HepG2 (cell line): ENCODE data around the gene HS3ST3A1. TPM values are rescaled to one million over a fixed set of nuclear protein-coding genes. Genes with fewer than 3 reads are reported as not detected.

Experiments used
- ATAC-seq: fragments of 200-7000 bp; cut with Tn5 transposase; 3 replicates; pipeline ENCODE4 v1.9.1; 2020; ENCODE audit warnings: mild to moderate bottlenecking, moderate library complexity
- BruUV-seq: library from RNA; stranded (reverse); fragments of 400-500 nt; replicated peaks from 2 replicates; lab custom pipeline; 2021; lab: Mats Ljungman, UMichigan
- CTCF ChIA-PET: fragments of 300-600 bp; formaldehyde crosslinking; extraction: SDS; loops from one replicate; lab custom pipeline; 2021; ENCODE audit warnings: low total read pairs, inconsistent platforms, low intra/inter-chr PET ratio; lab: Yijun Ruan, JAX
- POLR2A ChIA-PET: fragments of 350-600 bp; sonication (Branson Sonifier 250); formaldehyde crosslinking; loops from one replicate; lab custom pipeline; 2020; ENCODE audit warnings: antibody characterized with exemption, inconsistent platforms; lab: Yijun Ruan, JAX
- DNase-seq: peaks from one replicate; pipeline ENCODE4 v3.0.0-alpha.2; 2015; ENCODE audit warnings: low spot score
- FAIRE-seq: peaks from 3 replicates; lab custom pipeline; 2011; peaks lifted over from hg19 to GRCh38; lab: Jason Lieb, UNC
- H2AFZ ChIP-seq: one replicate; pipeline ENCODE4 v1.6.1; 2011; ENCODE audit warnings: low read length, inconsistent platforms
- H3K27ac ChIP-seq: fragments of 300-600 bp; 3 replicates; pipeline ENCODE4 v1.8.0; 2011; ENCODE audit warnings: mixed run types, mild to moderate bottlenecking, mixed read lengths, low read length, inconsistent platforms; ENCODE audit not compliant: insufficient read depth; ENCODE audit errors: extremely low read length
- H3K27me3 ChIP-seq, 2 experiments: fragments of 200-600 bp in 1 of 2; 2 replicates in 1 of 2; 3 replicates in 1 of 2; pipeline versions ENCODE4 v1.6.0 to v1.8.0; 2011; ENCODE audit warnings: low read length in 2 of 2, mild to moderate bottlenecking in 2 of 2, moderate library complexity in 2 of 2, inconsistent platforms in 1 of 2; ENCODE audit not compliant: insufficient read depth in 2 of 2, control insufficient read depth in 1 of 2
- H3K36me3 ChIP-seq, 2 experiments: fragments of 200-600 bp in 1 of 2; replicated peaks in 1 of 2; 2 replicates in 1 of 2; 3 replicates in 1 of 2; pipeline versions ENCODE4 v1.5.1 to v1.8.0; 2011; ENCODE audit warnings: low read length in 2 of 2, inconsistent platforms in 1 of 2; ENCODE audit not compliant: insufficient read depth in 2 of 2, control insufficient read depth in 1 of 2
- H3K4me1 ChIP-seq: 2 replicates; pipeline ENCODE4 v1.5.1; 2012; ENCODE audit warnings: low read length, inconsistent platforms; ENCODE audit not compliant: insufficient read depth
- H3K4me2 ChIP-seq: 2 replicates; pipeline ENCODE4 v1.6.0; 2011; ENCODE audit warnings: low read depth, low read length, inconsistent platforms
- H3K4me3 ChIP-seq, 3 experiments: fragments of 200-600 bp in 1 of 3; sonication (generic), shearing (Covaris generic) in 1 of 3; replicated peaks in 1 of 3; 2 replicates each; pipeline ENCODE4 v1.5.1; 2011 to 2016; ENCODE audit warnings: low read length in 3 of 3, inconsistent platforms in 2 of 3, low read depth in 2 of 3, mild to moderate bottlenecking in 2 of 3, control low read depth in 1 of 3, mixed read lengths in 1 of 3; ENCODE audit not compliant: insufficient read depth in 1 of 3
- H3K79me2 ChIP-seq: one replicate; pipeline ENCODE4 v1.6.1; 2011; ENCODE audit warnings: low read length, inconsistent platforms; ENCODE audit not compliant: insufficient read depth
- H3K9ac ChIP-seq: 2 replicates; pipeline ENCODE4 v1.6.0; 2011; ENCODE audit warnings: mild to moderate bottlenecking, low read depth, low read length, inconsistent platforms; ENCODE audit not compliant: insufficient read depth
- H3K9me3 ChIP-seq: 2 replicates; pipeline ENCODE4 v1.5.1; 2012; ENCODE audit warnings: mild to moderate bottlenecking, low read length
- H4K20me1 ChIP-seq: 2 replicates; pipeline ENCODE4 v1.6.0; 2011; ENCODE audit warnings: inconsistent platforms, mild to moderate bottlenecking, low read length, moderate library complexity; ENCODE audit not compliant: insufficient read depth
- CREB1 ChIP-seq, 2 experiments: fragments of 450-650 bp in 1 of 2; IDR thresholded peaks; 2 replicates each; pipeline ENCODE4 v1.6.1; 2016 to 2017; ENCODE audit warnings: control low read depth in 1 of 2, mild to moderate bottlenecking in 1 of 2, missing compliant biosample characterization in 1 of 2, missing genetic modification characterization in 1 of 2
- GATA4 ChIP-seq: sonication (generic); IDR thresholded peaks from 2 replicates; pipeline ENCODE4 v1.6.1; 2016; ENCODE audit warnings: antibody characterized with exemption, low read depth, borderline replicate concordance
- NFE2L1 ChIP-seq: sonication (generic); formaldehyde crosslinking; IDR thresholded peaks from 2 replicates; pipeline ENCODE4 v1.4.0; 2020; ENCODE audit warnings: missing genetic modification reagents, mild to moderate bottlenecking, borderline replicate concordance
- PHF21A ChIP-seq: sonication (generic); formaldehyde crosslinking; IDR thresholded peaks from 2 replicates; pipeline ENCODE4 v1.5.0; 2020; ENCODE audit warnings: mild to moderate bottlenecking, missing genetic modification reagents
- WGBS: methylation state at CpG from one replicate; pipeline ENCODE4 v1.1.6; 2017; ENCODE audit warnings: low lambda C conversion rate; 5-methylcytosine and 5-hydroxymethylcytosine counted together
- in situ Hi-C: cut with HindIII; loops from 2 replicates; pipeline ENCODE4 v1.10.0; 2017; ENCODE audit warnings: low pct_unique_long_range_greater_than_20kb; ENCODE audit not compliant: extremely low pct_ligation_motif_present
- intact Hi-C: fragments of 100-400 bp; cut with micrococcal nuclease; formaldehyde crosslinking; loops from one replicate; pipeline ENCODE4 v1.10.0; 2022; ENCODE audit not compliant: unreplicated experiment
- polyA plus RNA-seq, 8 experiments: library from polyadenylated mRNA; depleted of rRNA in 3 of 8; stranded (reverse) in 7 of 8; unstranded in 1 of 8; fragments of >200 nt; fragmentation: Illumina TruSeq in 4 of 8; extraction: Trizol in 4 of 8; gene quantifications; 2 replicates each; pipeline versions ENCODE4 v1.2.1 to v1.2.3, GENCODE V29; 2011 to 2016; ENCODE audit warnings: low read depth in 4 of 8, missing spikeins in 1 of 8, mixed read lengths in 1 of 8; ENCODE audit not compliant: insufficient read depth in 1 of 8
- total RNA-seq, 5 experiments: library from RNA; depleted of rRNA; stranded (reverse); fragments of >200 nt; fragmentation: Illumina TruSeq; extraction: Trizol; gene quantifications; 2 replicates each; pipeline ENCODE4 v1.2.3, GENCODE V29; 2016; ENCODE audit warnings: low read depth in 1 of 5
- TF ChIP-seq, protein P1 (sequence below): sonication (generic); formaldehyde crosslinking; IDR thresholded peaks from 2 replicates; pipeline ENCODE4 v1.4.0; 2020; ENCODE audit warnings: missing genetic modification reagents, mild to moderate bottlenecking, borderline replicate concordance

Gene HS3ST3A1
- total and polyA plus RNA-seq, 2 of the 13 experiments (the other 11 are each of a cell fraction or from before 2014, with no cell fraction given): 1.3 to 3.5 TPM

DNA sequence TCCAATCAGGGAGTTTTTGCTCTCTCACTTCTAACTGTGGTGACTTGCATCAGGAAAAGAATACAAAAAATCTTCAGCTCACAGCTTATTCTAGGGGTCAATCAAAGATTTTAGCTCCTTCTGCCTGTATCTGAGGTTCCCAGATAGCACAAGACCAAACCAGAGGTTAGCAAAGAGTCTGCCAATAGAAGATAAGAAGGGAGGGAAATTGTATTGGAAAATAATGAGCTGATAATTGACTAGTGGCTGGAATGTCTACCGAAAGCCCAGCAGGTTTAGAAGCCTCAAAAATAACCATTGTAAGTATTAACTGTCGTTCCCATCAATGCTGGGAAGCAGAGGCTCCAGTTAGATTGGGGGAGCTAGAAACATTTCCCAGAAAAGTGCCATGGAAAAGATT is 26.3 kb downstream of the HS3ST3A1 start:
- Histone ChIP-seq H3K4me2 (no peak overlapping the region), H2AFZ (no peak overlapping the region), H3K36me3 (no peaks in the 10 kb centered on the region), H4K20me1 (no peaks in the 10 kb centered on the region), H3K9me3 (no peaks in the 10 kb centered on the region), H3K4me3 (no peak overlapping the region), H3K79me2 (no peaks in the 10 kb centered on the region), H3K27ac (no peak overlapping the region), H3K9ac (no peak overlapping the region), H3K27me3 (peaks cover 0 to 6% of the 10 kb centered on the region in 2 experiments; a peak in 2 of 5 replicates), H3K4me1 (no peaks in the 10 kb centered on the region)
- no peak for TF ChIP-seq CREB1 (IDR thresholded peaks at IDR 0.05)
- TF ChIP-seq CREB1 (CRISPR knock-in tag; IDR thresholded peaks at IDR 0.05): no peak
- TF ChIP-seq PHF21A (CRISPR knock-in tag): no peak
- no peak for TF ChIP-seq NFE2L1
- TF ChIP-seq, protein P1, sequence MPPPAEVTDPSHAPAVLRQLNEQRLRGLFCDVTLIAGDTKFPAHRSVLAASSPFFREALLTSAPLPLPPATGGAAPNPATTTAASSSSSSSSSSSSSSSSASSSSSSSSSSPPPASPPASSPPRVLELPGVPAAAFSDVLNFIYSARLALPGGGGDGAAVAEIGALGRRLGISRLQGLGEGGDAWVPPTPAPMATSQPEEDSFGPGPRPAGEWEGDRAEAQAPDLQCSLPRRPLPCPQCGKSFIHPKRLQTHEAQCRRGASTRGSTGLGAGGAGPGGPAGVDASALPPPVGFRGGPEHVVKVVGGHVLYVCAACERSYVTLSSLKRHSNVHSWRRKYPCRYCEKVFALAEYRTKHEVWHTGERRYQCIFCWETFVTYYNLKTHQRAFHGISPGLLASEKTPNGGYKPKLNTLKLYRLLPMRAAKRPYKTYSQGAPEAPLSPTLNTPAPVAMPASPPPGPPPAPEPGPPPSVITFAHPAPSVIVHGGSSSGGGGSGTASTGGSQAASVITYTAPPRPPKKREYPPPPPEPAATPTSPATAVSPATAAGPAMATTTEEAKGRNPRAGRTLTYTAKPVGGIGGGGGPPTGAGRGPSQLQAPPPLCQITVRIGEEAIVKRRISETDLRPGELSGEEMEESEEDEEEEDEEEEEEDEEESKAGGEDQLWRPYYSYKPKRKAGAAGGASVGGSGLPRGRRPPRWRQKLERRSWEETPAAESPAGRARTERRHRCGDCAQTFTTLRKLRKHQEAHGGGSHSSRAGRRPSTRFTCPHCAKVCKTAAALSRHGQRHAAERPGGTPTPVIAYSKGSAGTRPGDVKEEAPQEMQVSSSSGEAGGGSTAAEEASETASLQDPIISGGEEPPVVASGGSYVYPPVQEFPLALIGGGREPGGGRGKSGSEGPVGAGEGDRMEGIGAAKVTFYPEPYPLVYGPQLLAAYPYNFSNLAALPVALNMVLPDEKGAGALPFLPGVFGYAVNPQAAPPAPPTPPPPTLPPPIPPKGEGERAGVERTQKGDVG (CRISPR knock-in tag): no peak
- TF ChIP-seq GATA4: no peak
- FAIRE-seq (no peak), DNase-seq (no peak), ATAC-seq (no peak)
- in situ Hi-C loops: no loop called here
- ChIA-PET CTCF (no interaction called here), POLR2A (no interaction called here)
- WGBS: 30% methylated on average over 2 of the region's 2 CpGs
- intact Hi-C loops: no loop called here
- BruUV-seq: no TSS peak
